ENCODE results near the gene HOXA5.
A peak's percentile ranks its signal among the peaks of the same experiment; 100 is the strongest.

HOXA5 gene

DNA sequence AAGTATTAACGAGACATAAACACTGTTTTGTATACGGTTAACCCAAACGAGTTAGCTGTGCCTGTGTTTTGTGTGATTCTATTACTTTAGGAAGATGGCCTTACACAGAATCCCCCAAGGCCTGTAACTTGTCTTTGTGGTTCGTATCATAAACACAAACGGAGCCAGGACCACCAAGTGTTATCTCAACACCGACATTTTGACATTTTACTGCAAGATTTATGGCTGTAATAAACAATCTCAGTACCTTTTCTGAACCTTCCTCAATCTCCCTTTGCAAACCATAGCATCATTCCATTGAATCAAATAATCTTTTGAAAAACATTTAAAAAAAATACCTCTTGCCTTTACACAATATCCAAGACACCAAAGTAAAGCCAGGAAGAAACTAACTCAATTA is 10.5 kb downstream of the HOXA5 start:
- TF ChIP-seq CTCF (IDR thresholded peaks at IDR 0.05): no peak
- peak overlapping the region; percentile 97 for H3K4me3 Mint-ChIP-seq
- no peaks in the 10 kb centered on the region for H3K9me3 Mint-ChIP-seq
- peaks cover 86% of the 10 kb centered on the region for H3K4me1 Mint-ChIP-seq
- H3K36me3 Mint-ChIP-seq (ENCODE audit: low read depth): peaks cover 41% of the 10 kb centered on the region
- peak overlapping the region; percentile 97 for H3K27ac Mint-ChIP-seq
- H3K27me3 Mint-ChIP-seq (ENCODE audit: low read depth, poor library complexity): no peaks in the 10 kb centered on the region
- no peak for DNase-seq

DNA sequence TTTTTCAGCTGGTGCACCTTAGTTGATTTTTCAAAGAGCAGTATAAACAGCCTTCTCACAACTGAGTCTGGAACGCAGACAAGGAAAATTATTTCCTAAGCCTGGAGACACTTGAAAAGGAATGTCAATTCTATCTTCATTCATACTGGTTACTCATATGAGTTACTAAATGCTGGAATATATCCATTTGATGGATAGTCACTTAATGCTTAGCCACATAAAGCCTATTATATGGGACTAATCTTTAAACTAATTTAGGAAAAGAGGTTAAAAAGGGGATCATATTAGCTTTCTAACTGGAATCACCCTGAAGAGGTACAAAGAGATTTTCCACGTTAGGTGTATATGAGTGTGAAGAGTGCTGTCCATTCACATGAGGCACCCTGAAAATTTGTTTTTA is 11.3 kb downstream of the HOXA5 start:
- Mint-ChIP-seq H3K27ac (peak overlapping the region; percentile 96), H3K27me3 (ENCODE audit: low read depth, poor library complexity) (no peaks in the 10 kb centered on the region), H3K4me1 (peaks cover 86% of the 10 kb centered on the region)

GRCh38 chr7:27131390-27131819 is 12.1 kb downstream of the HOXA5 start:
- Mint-ChIP-seq H3K4me3 (peak overlapping the region; percentile 97), H3K4me1 (peaks cover 86% of the 10 kb centered on the region), H3K36me3 (ENCODE audit: low read depth) (peaks cover 44% of the 10 kb centered on the region), H3K9me3 (no peaks in the 10 kb centered on the region), H3K27me3 (ENCODE audit: low read depth, poor library complexity) (no peaks in the 10 kb centered on the region), H3K27ac (peak overlapping the region; percentile 96)
- TF ChIP-seq CTCF (IDR thresholded peaks at IDR 0.05): no peak
- no peak for DNase-seq

More for the DNA sequence above, 11.3 kb downstream of the HOXA5 start:
- peaks cover 42% of the 10 kb centered on the region for H3K36me3 Mint-ChIP-seq (ENCODE audit: low read depth)
- TF ChIP-seq CTCF (IDR thresholded peaks at IDR 0.05): no peak
- H3K9me3 Mint-ChIP-seq: no peaks in the 10 kb centered on the region
- no peak for DNase-seq
- peak overlapping the region; percentile 97 for H3K4me3 Mint-ChIP-seq

DNA sequence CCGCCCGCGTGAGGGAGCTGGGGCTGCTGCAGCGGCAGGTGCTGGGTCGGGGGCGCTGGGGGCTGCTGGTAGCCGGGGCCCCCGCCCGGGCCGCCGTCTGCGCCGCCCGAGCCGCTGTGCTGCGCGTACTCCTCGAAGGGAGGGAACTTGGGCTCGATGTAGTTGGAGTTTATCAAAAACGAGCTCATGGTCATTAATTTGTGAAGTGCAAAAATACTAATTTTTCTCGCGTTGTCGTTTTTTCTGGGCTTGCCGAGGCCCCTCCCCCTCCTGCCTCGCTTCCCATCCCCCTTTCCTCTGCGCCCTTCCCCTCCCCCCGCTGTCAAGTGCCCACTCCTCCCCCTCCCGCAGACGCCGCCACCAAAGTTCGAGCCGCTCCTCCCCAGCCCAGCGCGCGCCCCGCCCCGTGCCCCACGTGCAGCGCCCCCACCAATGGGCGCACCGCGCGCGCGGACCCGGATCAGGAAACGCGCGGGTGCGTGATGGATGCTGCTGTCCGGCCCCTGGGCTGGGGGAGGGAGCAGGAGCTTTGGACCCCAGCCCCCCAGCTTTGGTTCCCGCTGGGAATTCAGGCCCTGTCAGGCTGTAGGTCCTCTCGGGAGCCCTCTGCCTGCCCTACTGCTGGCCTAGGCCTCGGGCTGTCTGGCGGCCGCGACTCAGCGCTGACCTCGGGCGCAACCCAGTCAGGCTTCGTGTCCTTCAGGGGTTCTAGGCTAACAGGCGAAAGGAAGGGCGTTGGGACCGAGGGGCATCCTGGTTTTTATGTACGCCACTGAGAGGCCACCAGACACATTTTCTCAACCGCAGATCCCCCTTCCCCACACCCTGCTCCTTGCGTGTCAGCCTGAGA is 12.7 kb downstream of the HOXA5 start, which contains the start of gene HOXA4:
TSS of gene HOXA4 (minus strand) at position 218 of the 850 bp plus-strand sequence. CDS start at position 194, 24 bp downstream.
- DNase-seq: peak; percentile 96
- peak within 1 kb of the TSS; percentile 96 for H3K27ac Mint-ChIP-seq
- H3K9me3 Mint-ChIP-seq: no peaks in the 10 kb centered on the region
- no peak for TF ChIP-seq CTCF (IDR thresholded peaks at IDR 0.05)
- H3K27me3 Mint-ChIP-seq (ENCODE audit: low read depth, poor library complexity): no peaks in the 10 kb centered on the region
- peaks cover 86% of the 10 kb centered on the region for H3K4me1 Mint-ChIP-seq
- peak within 1 kb of the TSS; percentile 98 for H3K4me3 Mint-ChIP-seq
- peaks cover 44% of the 10 kb centered on the region for H3K36me3 Mint-ChIP-seq (ENCODE audit: low read depth)

- H3K27ac Mint-ChIP-seq: peak overlapping the region; percentile 93
- peaks cover 86% of the 10 kb centered on the region for H3K4me1 Mint-ChIP-seq
Observed at GRCh38 chr7:27129729-27130539, 13.5 kb downstream of the HOXA5 start.

More at GRCh38 chr7:27129729-27130539, 13.5 kb downstream of the HOXA5 start:
- H3K4me3 Mint-ChIP-seq: peak overlapping the region; percentile 98
- peaks cover 41% of the 10 kb centered on the region for H3K36me3 Mint-ChIP-seq (ENCODE audit: low read depth)
- peak; percentile 75 for DNase-seq
- H3K9me3 Mint-ChIP-seq: no peaks in the 10 kb centered on the region
- no peaks in the 10 kb centered on the region for H3K27me3 Mint-ChIP-seq (ENCODE audit: low read depth, poor library complexity)
- TF ChIP-seq CTCF (IDR thresholded peaks at IDR 0.05): no peak

All from nephron progenitor cell (in vitro differentiated cells).